ENCODE measurements around the gene PELI1. TPM values are rescaled to one million over a fixed set of nuclear protein-coding genes. Genes with fewer than 3 reads are reported as not detected.

Gene PELI1
- total RNA-seq, 1 experiment from 2014 or later: 61.0 TPM

- no peak for TF ChIP-seq CTCF (conservative IDR thresholded peaks at IDR 0.05)
- DNase-seq: no peak
- WGBS (ENCODE audit: extremely low coverage, insufficient read length, low lambda C conversion rate): no CpG with 5 or more reads among the region's 4 CpGs
- Histone ChIP-seq H2BK5ac (ENCODE audit: insufficient read length, low read length) (no peak overlapping the region), H3K79me1 (ENCODE audit: insufficient read depth, low read depth, low read length, poor library complexity, severe bottlenecking) (no peaks in the 10 kb centered on the region), H3T11ph (ENCODE audit: low read length) (no peak overlapping the region), H3K27ac (ENCODE audit: insufficient read length, low read depth, low read length) (no peak overlapping the region), H3K14ac (ENCODE audit: insufficient read depth, low read length) (no peak overlapping the region), H2BK15ac (ENCODE audit: low read depth, low read length) (no peak overlapping the region), H3K9ac (ENCODE audit: extremely low read depth, insufficient read length, low read length) (no peak overlapping the region), H4K91ac (ENCODE audit: insufficient read length, low read depth, low read length) (no peak overlapping the region), H2BK20ac (ENCODE audit: low read depth, low read length, poor library complexity, severe bottlenecking) (no peak overlapping the region), H3K27me3 (ENCODE audit: insufficient read depth, low read length) (no peaks in the 10 kb centered on the region), H3K23me2 (ENCODE audit: insufficient read length, low read depth, low read length, poor library complexity, severe bottlenecking) (no peaks in the 10 kb centered on the region), H3K4me1 (ENCODE audit: insufficient read depth, low read length) (no peaks in the 10 kb centered on the region), H2AFZ (ENCODE audit: low read length) (no peak overlapping the region), H3K9me3 (ENCODE audit: control insufficient read depth, low read depth, low read length) (no peaks in the 10 kb centered on the region), H2AK5ac (ENCODE audit: insufficient read length, low read length) (no peak overlapping the region), H2BK12ac (ENCODE audit: insufficient read length, low read depth, low read length) (no peak overlapping the region), H3K4ac (ENCODE audit: low read depth, low read length) (no peak overlapping the region), H4K5ac (ENCODE audit: insufficient read length, low read depth, low read length) (no peak overlapping the region), H3K79me2 (ENCODE audit: insufficient read depth, low read length) (no peaks in the 10 kb centered on the region), H4K8ac (replicated peaks; ENCODE audit: insufficient read length, low read depth, low read length) (no peak overlapping the region), H2BK120ac (ENCODE audit: low read depth, low read length, poor library complexity, severe bottlenecking) (no peak overlapping the region), H3K4me2 (ENCODE audit: insufficient read depth, insufficient read length, low read length) (no peak overlapping the region), H3K56ac (ENCODE audit: insufficient read length, low read depth, low read length) (no peak overlapping the region), H4K20me1 (ENCODE audit: control insufficient read depth, insufficient read depth, insufficient read length) (no peaks in the 10 kb centered on the region), H3K23ac (ENCODE audit: insufficient read length, low read depth, low read length) (no peak overlapping the region), H3K18ac (ENCODE audit: insufficient read length, low read depth, low read length) (no peak overlapping the region)
- Mint-ChIP-seq H3K27ac (no peak overlapping the region), H3K9me3 (no peaks in the 10 kb centered on the region), H3K36me3 (ENCODE audit: insufficient read depth in 1 of 3, low read depth in 3 of 3) (peaks cover 32 to 50% (median 44%) of the 10 kb centered on the region in 3 experiments), H3K27me3 (ENCODE audit: low read depth) (no peaks in the 10 kb centered on the region), H3K4me1 (peaks cover 5% of the 10 kb centered on the region in 2 experiments; a peak in 3 of 4 replicates), H3K4me3 (no peak overlapping the region)
Measured at GRCh38 chr2:64092502-64092901, 51.7 kb downstream of the PELI1 start.

Measured in H9 (cell line).